ENCODE measurements around the gene UFD1. TPM values are rescaled to one million over a fixed set of nuclear protein-coding genes. Genes with fewer than 3 reads are reported as not detected.

UFD1 gene
- total RNA-seq (10 to 100 TPM; 31.5 to 63.8 (median 43.3) TPM), polyA plus RNA-seq (10 to 100 TPM; 55.3 to 79.4 TPM)
- long read RNA-seq, donor 1, full-length matches to known transcripts: 50 of 64 reads
- long read RNA-seq, donor 1, partial matches to known transcripts: 3 of 64 reads
- long read RNA-seq, donor 1, other reads (novel, unspliced or antisense): 11 of 64 reads
- long read RNA-seq, donor 2, transcript UFD1-201 (12 exons, 1,814 nt): major isoform, 43 of 57 reads
- long read RNA-seq, donor 2, partial matches to known transcripts: 0 of 57 reads
- long read RNA-seq, donor 2, other reads (novel, unspliced or antisense): 13 of 57 reads
- long read RNA-seq, donor 3, transcript UFD1-201 (12 exons, 1,814 nt): major isoform, 66 of 84 reads
- long read RNA-seq, donor 3, partial matches to known transcripts: 3 of 84 reads
- long read RNA-seq, donor 3, other reads (novel, unspliced or antisense): 13 of 84 reads

- Histone ChIP-seq H3K4me1 (peaks cover 3 to 48% (median 31%) of the 10 kb centered on the region in 9 donors), H3K9me3 (no peaks in the 10 kb centered on the region), H3K36me3 (peaks cover 0 to 23% (median 9%) of the 10 kb centered on the region in 9 donors), H3K4me3 (peak within 1 kb of the TSS; percentile 58 to 95 (median 86)), H3K27me3 (no peaks in the 10 kb centered on the region), H3K27ac (peak within 1 kb of the TSS; percentile 93 to 100 (median 98))
- intact Hi-C loops (cut with DNase I): loop anchor here in 7 of 10 donors (1.0 to 10.0 kb wide), 13 partner anchors 32 to 335 kb away; partner anchors contain the start of genes HIRA (in 3 of the 7), MRPL40 (in 3 of the 7), ESS2 (in 2 of the 7) and SLC25A1 (in 2 of the 7)
- no peak for TF ChIP-seq CTCF (IDR thresholded peaks at IDR 0.05)
- ATAC-seq (peak; percentile 81 to 94 (median 85)), DNase-seq (peak; percentile 86)
- WGBS, 2 donors: 1% methylated on average over 31 to 42 of the region's 42 CpGs
Measured at GRCh38 chr22:19478901-19479354, at the start of gene UFD1. UFD1 (minus strand) TSS chr22:19479193; CDS start chr22:19479085, 108 bp downstream.

GRCh38 chr22:19527861-19528417 lies 48.9 kb upstream of the UFD1 start:
- ATAC-seq (no peak), DNase-seq (no peak)
- Histone ChIP-seq H3K27ac (peak overlapping the region in 7 of 10 donors; percentile 16 to 96 (median 68)), H3K27me3 (peaks cover 13 to 37% (median 27%) of the 10 kb centered on the region in 7 donors), H3K36me3 (no peaks in the 10 kb centered on the region), H3K4me1 (peaks cover 12 to 51% (median 25%) of the 10 kb centered on the region in 9 donors), H3K4me3 (no peak overlapping the region), H3K9me3 (no peaks in the 10 kb centered on the region)
- 77 to 78% methylated on average over 17 of the region's 17 CpGs for WGBS, 2 donors
- intact Hi-C loops (cut with DNase I): loop anchor here in 5 of 10 donors (5.0 to 10.0 kb wide), 4 partner anchors 39 to 97 kb away; no protein-coding TSS in a partner anchor
- TF ChIP-seq CTCF (IDR thresholded peaks at IDR 0.05): no peak

GRCh38 chr22:19527321-19527721 lies 48.3 kb upstream of the UFD1 start:
- Histone ChIP-seq H3K4me1 (peaks cover 15 to 57% (median 29%) of the 10 kb centered on the region in 9 donors), H3K9me3 (no peaks in the 10 kb centered on the region), H3K4me3 (no peak overlapping the region), H3K27me3 (peaks cover 13 to 41% (median 30%) of the 10 kb centered on the region in 7 donors), H3K27ac (peak overlapping the region in 8 of 10 donors; percentile 16 to 96 (median 63)), H3K36me3 (no peaks in the 10 kb centered on the region)
- 57 to 67% methylated on average over 5 of the region's 5 CpGs for WGBS, 2 donors
- TF ChIP-seq CTCF (IDR thresholded peaks at IDR 0.05): no peak
- no peak for ATAC-seq
- intact Hi-C loops (cut with DNase I): loop anchor here in 5 of 10 donors (5.0 to 10.0 kb wide), 4 partner anchors 40 to 97 kb away; no protein-coding TSS in a partner anchor
- peak in 1 of 2 donors; percentile 10 for DNase-seq

- intact Hi-C loops (cut with DNase I): loop anchor here in 5 of 10 donors (5.0 to 10.0 kb wide), 4 partner anchors 41 to 98 kb away; no protein-coding TSS in a partner anchor
- 87 to 89% methylated on average over 7 of the region's 7 CpGs for WGBS, 2 donors
- no peak for TF ChIP-seq CTCF (IDR thresholded peaks at IDR 0.05)
- peaks cover 0 to 5% (median 0%) of the 10 kb centered on the region in 9 donors for H3K36me3 ChIP-seq
- DNase-seq: no peak
- H3K9me3 ChIP-seq: no peaks in the 10 kb centered on the region
- H3K4me1 ChIP-seq: peaks cover 18 to 63% (median 35%) of the 10 kb centered on the region in 9 donors
- no peak for ATAC-seq
- H3K27me3 ChIP-seq: peaks cover 13 to 43% (median 30%) of the 10 kb centered on the region in 7 donors
- no peak overlapping the region for H3K4me3 ChIP-seq
- H3K27ac ChIP-seq: peak overlapping the region in 8 of 10 donors; percentile 16 to 96 (median 63)
Measured at GRCh38 chr22:19526702-19527111, 47.7 kb upstream of the UFD1 start.

Measured in heart right ventricle (tissue), 16 donors.